ENCODE data around the gene ESYT3. TPM values are rescaled to one million over a fixed set of nuclear protein-coding genes. Genes with fewer than 3 reads are reported as not detected.

ESYT3 gene
- total RNA-seq, 1 experiment from 2014 or later = 6.3 TPM

- no peak overlapping the region for H4K91ac ChIP-seq (ENCODE audit: insufficient read length, low read depth, low read length)
- H2BK120ac ChIP-seq (ENCODE audit: low read depth, low read length, poor library complexity, severe bottlenecking) = no peak overlapping the region
- peaks cover 14 to 18% of the 10 kb centered on the region in 2 experiments; a peak in 4 of 5 replicates for H3K9me3 Mint-ChIP-seq
- no peak overlapping the region for H3K14ac ChIP-seq (ENCODE audit: insufficient read depth, low read length)
- no CpG with 5 or more reads among the region's 7 CpGs for WGBS (ENCODE audit: extremely low coverage, insufficient read length, low lambda C conversion rate)
- H4K8ac ChIP-seq (replicated peaks; ENCODE audit: insufficient read length, low read depth, low read length) = no peak overlapping the region
- no peak overlapping the region for H3K4me3 Mint-ChIP-seq
- H3K23ac ChIP-seq (ENCODE audit: insufficient read length, low read depth, low read length) = no peak overlapping the region
- no peak overlapping the region for H2AFZ ChIP-seq (ENCODE audit: low read length)
- H3K23me2 ChIP-seq (ENCODE audit: insufficient read length, low read depth, low read length, poor library complexity, severe bottlenecking) = no peaks in the 10 kb centered on the region
- no peak overlapping the region for H3K4me2 ChIP-seq (ENCODE audit: insufficient read depth, insufficient read length, low read length)
- DNase-seq = peak; percentile 91
- H3K27me3 Mint-ChIP-seq (ENCODE audit: low read depth) = no peaks in the 10 kb centered on the region; the same call in 1 of the 2 replicates
- H2BK15ac ChIP-seq (ENCODE audit: low read depth, low read length) = no peak overlapping the region
- H3K79me1 ChIP-seq (ENCODE audit: insufficient read depth, low read depth, low read length, poor library complexity, severe bottlenecking) = no peaks in the 10 kb centered on the region
- H2BK20ac ChIP-seq (ENCODE audit: low read depth, low read length, poor library complexity, severe bottlenecking) = no peak overlapping the region
- H3K18ac ChIP-seq (ENCODE audit: insufficient read length, low read depth, low read length) = no peak overlapping the region
- H4K5ac ChIP-seq (ENCODE audit: insufficient read length, low read depth, low read length) = no peak overlapping the region
- no peaks in the 10 kb centered on the region for H4K20me1 ChIP-seq (ENCODE audit: control insufficient read depth, insufficient read depth, insufficient read length)
- no peak overlapping the region for H2BK12ac ChIP-seq (ENCODE audit: insufficient read length, low read depth, low read length)
- no peak overlapping the region for H2BK5ac ChIP-seq (ENCODE audit: insufficient read length, low read length)
- no peak overlapping the region for H3K27ac Mint-ChIP-seq
- H3K56ac ChIP-seq (ENCODE audit: insufficient read length, low read depth, low read length) = no peak overlapping the region
- no peak overlapping the region for H3K27ac ChIP-seq (ENCODE audit: insufficient read length, low read depth, low read length)
- no peaks in the 10 kb centered on the region for H3K79me2 ChIP-seq (ENCODE audit: insufficient read depth, low read length)
- no peak overlapping the region for H3K4ac ChIP-seq (ENCODE audit: low read depth, low read length)
- no peak overlapping the region for H3T11ph ChIP-seq (ENCODE audit: low read length)
- TF ChIP-seq CTCF (conservative IDR thresholded peaks at IDR 0.05) = peak; percentile 98
- H3K36me3 Mint-ChIP-seq (ENCODE audit: insufficient read depth in 1 of 3, low read depth in 3 of 3) = peaks cover 6 to 23% (median 8%) of the 10 kb centered on the region in 3 experiments; a peak in 6 of 7 replicates
- H3K9ac ChIP-seq (ENCODE audit: extremely low read depth, insufficient read length, low read length) = no peak overlapping the region
- no peaks in the 10 kb centered on the region for H3K27me3 ChIP-seq (ENCODE audit: insufficient read depth, low read length)
- H2AK5ac ChIP-seq (ENCODE audit: insufficient read length, low read length) = no peak overlapping the region
- H3K4me1 ChIP-seq (ENCODE audit: insufficient read depth, low read length) = no peaks in the 10 kb centered on the region
- H3K4me1 Mint-ChIP-seq = peaks cover 14 to 17% of the 10 kb centered on the region in 2 experiments
- no peaks in the 10 kb centered on the region for H3K9me3 ChIP-seq (ENCODE audit: control insufficient read depth, low read depth, low read length)
Measured at GRCh38 chr3:138417559-138417982, 16.8 kb upstream of the ESYT3 start.
